Measurements from ENCODE around the gene CERKL.

CERKL gene

GRCh38 chr2:181520253-181520652, 136.7 kb downstream of the CERKL start:
- DNase-seq (ENCODE audit: low read depth, low spot score): no peak

- DNase-seq (ENCODE audit: low read depth, low spot score): peak; percentile 37
Observed at GRCh38 chr2:181517685-181518301, 139.1 kb downstream of the CERKL start.

GRCh38 chr2:181516992-181517391, 139.9 kb downstream of the CERKL start:
- DNase-seq (ENCODE audit: low read depth, low spot score): no peak

GRCh38 chr2:181515719-181516118, 141.2 kb downstream of the CERKL start:
- DNase-seq (ENCODE audit: low read depth, low spot score): no peak

GRCh38 chr2:181500201-181500600, 156.7 kb downstream of the CERKL start:
- no peak for DNase-seq (ENCODE audit: low read depth, low spot score)

- no peak for DNase-seq (ENCODE audit: low read depth, low spot score)
Observed at GRCh38 chr2:181499231-181499630, 157.7 kb downstream of the CERKL start.

Measured in astrocyte of the hippocampus (primary cell).